GM12864 (cell line): Measurements from ENCODE around the gene DTWD1.

Experiments
- DNase-seq: peaks from one replicate; pipeline ENCODE4 v3.0.0-alpha.2; 2011; ENCODE audit warnings: low read depth
- H3K4me3 ChIP-seq: 2 replicates; pipeline ENCODE4 v1.5.1; 2011; ENCODE audit warnings: mild to moderate bottlenecking, low read depth, low read length, control low read depth
- TF ChIP-seq, protein P1 (sequence below): IDR thresholded peaks from 2 replicates; pipeline ENCODE4 v1.5.1; 2011; ENCODE audit warnings: low read depth, mild to moderate bottlenecking, moderate library complexity, low read length, control low read depth, inconsistent platforms; ENCODE audit errors: missing control alignments

DTWD1 gene

DNA sequence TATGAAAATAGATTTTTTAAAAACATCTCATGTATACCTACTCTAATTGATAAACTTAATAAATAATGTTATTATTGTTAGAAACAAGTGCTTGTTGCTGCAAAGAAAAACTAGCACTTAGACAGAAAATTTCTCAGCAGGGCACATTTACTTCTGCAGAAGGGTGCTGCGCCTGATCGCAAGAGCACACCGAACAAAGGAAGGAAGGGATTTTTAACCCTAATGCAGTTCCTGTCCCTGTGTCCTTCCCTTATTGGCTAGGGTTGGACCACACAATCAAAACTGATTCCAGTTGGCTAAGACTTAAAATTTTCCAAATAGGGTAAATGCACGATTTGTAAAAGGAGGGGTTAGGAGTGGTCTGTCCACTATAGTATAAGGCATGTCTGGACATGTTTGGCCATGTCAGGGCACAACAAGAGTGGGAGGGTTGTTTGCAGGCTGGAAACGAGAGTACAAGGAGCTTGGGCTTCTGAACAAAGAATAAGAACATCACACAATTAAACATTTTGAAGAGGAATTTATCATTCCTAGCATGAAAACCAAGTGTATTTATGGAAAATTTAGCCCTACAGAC lies 4.7 kb downstream of the DTWD1 start:
- no peak for DNase-seq
- H3K4me3 ChIP-seq = no peak overlapping the region
- TF ChIP-seq, protein P1, sequence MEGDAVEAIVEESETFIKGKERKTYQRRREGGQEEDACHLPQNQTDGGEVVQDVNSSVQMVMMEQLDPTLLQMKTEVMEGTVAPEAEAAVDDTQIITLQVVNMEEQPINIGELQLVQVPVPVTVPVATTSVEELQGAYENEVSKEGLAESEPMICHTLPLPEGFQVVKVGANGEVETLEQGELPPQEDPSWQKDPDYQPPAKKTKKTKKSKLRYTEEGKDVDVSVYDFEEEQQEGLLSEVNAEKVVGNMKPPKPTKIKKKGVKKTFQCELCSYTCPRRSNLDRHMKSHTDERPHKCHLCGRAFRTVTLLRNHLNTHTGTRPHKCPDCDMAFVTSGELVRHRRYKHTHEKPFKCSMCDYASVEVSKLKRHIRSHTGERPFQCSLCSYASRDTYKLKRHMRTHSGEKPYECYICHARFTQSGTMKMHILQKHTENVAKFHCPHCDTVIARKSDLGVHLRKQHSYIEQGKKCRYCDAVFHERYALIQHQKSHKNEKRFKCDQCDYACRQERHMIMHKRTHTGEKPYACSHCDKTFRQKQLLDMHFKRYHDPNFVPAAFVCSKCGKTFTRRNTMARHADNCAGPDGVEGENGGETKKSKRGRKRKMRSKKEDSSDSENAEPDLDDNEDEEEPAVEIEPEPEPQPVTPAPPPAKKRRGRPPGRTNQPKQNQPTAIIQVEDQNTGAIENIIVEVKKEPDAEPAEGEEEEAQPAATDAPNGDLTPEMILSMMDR = no peak

DNA sequence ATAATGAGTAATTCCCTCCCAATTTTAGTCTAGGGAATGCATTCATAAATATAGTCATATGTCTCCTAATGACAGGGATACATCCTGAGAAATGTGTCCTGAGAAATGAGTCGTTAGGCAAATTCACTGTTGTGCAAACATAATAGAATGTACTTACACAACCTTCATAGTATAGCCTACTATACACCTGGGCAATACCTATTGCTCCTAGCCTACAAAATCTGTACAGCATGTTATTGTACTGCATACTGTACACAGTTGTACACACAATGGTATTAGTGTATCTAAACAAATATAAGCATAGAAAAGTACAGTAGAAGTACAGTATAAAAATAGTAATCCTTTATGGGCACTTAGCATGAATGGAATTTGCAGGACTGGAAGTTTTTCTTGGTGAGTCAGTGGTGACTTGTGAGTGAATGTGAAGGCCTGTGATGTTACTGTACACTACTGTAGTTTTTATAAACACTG lies 6.6 kb downstream of the DTWD1 start:
- TF ChIP-seq, protein P1 = no peak
- DNase-seq = no peak
- no peak overlapping the region for H3K4me3 ChIP-seq

DNA sequence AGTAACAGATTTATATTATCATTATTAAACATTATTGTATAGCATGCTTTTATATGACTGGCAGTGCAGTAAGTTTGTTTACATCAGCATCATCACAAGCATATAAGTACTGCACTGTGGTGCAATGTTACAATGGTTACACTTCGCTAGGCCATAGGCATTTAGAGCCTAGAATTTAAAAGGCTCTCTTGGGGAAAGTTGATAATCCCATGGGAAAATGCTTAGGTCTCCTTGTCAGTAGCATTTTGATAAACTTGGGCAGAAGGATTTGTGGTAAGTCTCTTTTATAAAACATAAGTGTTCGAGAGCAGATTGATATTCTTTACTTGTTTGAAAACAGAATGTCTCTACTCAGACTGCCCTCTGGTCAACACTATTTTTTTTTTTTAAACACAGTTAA lies 7.5 kb downstream of the DTWD1 start:
- no peak for DNase-seq
- no peak overlapping the region for H3K4me3 ChIP-seq
- TF ChIP-seq, protein P1 = no peak

DNA sequence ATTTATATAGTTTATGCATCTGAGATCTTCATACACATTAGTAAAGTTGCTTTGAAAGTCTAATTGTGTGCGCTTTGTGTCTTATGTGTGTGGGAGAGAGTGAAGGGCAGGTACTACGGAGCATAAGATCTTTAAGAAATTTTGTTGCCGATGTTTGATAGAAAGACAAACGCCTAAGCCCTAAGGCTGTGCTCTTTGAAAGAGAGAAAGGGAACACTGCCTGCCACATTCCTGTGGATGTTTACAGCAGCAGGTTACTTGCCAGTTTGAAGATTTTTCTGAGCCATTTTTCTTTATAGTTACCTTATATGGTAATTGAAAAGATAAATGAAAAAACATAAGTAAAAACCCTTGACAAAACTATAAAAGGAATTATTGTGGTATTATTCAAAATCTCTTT lies 17.0 kb downstream of the DTWD1 start:
- TF ChIP-seq, protein P1 = no peak
- DNase-seq = no peak
- no peak overlapping the region for H3K4me3 ChIP-seq

DNA sequence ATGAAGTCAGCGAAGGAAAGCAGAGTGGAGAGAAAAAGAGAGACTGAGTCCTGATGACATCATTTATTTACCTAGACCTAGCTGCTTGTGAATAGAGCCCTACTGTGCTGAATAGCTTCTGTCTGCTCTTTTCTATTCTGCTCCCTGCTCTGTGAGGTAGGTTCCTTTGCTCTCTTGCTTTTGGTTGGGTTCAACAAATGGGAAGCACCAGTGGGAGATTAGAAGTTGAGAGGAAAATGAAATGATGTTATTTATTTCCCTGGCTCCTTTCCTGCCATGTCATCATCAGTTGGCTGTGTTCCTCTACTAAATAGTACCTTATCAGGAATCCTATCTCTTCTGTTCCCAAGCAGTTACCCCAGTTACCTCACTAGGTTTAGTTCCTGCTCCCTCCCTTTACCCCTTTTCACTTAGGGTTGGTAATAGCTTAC lies 23.5 kb downstream of the DTWD1 start:
- H3K4me3 ChIP-seq = no peak overlapping the region
- DNase-seq = no peak
- TF ChIP-seq, protein P1 = no peak

DNA sequence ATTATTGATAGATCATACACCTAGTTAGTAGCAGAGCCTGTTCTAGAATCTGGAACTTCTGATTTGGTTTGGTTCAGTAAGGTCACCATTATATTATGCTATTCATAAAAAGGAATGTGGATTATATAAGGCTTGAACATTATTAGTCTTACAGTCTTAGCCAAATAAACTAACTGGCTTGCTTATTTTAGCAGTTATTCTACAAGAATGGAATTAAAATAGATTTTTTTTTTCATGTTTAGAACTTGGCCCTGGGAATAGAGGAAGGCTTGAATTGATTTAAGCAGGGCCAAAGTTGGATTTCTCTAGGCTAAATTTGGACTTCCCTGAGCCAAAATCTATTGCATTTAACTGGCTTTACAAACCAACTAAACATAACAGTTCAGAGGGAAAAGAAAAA lies 24.4 kb downstream of the DTWD1 start:
- H3K4me3 ChIP-seq = no peak overlapping the region
- TF ChIP-seq, protein P1 = no peak
- no peak for DNase-seq

DNA sequence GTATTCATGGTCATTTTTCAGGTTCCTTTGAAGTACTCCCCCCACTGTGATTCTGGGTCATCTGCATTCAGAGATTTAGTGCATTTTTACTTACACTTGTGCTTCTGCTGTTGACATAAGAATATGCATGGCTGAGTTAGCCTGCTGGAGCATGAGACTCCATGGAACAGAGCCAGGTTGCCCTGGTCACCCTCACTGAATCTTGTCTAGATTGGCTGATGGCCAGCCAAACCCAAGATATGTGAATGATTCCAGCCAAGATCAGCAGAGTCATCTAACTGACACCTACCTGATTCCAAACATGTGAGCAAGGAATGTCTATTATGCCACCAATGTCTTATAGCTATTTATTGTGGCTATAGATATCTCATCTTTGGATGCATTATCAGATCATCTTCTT lies 25.1 kb downstream of the DTWD1 start:
- no peak overlapping the region for H3K4me3 ChIP-seq
- TF ChIP-seq, protein P1 = no peak
- DNase-seq = no peak
